ENCODE measurements around the gene CCND3. TPM values are rescaled to one million over a fixed set of nuclear protein-coding genes. Genes with fewer than 3 reads are reported as not detected.

Gene CCND3
- total RNA-seq, 1 donor from 2014 or later, result 122 TPM

DNA sequence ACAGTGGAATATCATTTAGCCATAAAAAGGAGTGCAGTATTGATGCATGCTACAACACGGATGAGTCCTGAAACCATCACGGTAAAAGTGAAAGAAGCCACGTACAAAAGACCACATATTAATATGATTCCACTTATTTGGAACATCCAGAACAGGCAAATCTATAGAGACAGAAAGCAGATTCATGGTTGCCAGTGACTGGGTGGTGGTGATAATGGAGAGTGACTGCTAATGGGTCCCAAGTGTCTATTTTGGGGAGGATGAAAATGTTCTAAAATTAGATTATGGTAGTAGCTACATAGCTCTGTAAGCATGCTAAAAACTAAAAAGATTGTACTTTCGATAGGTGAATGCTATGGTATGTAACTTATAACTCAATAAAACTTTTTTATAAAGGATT lies 18.4 kb upstream of the CCND3 start:
- no peak overlapping the region for H3K27ac ChIP-seq
- H3K36me3 ChIP-seq, result no peaks in the 10 kb centered on the region
- no peaks in the 10 kb centered on the region for H3K4me1 ChIP-seq
- H3K9me3 ChIP-seq, result no peaks in the 10 kb centered on the region
- H3K27me3 ChIP-seq, result no peaks in the 10 kb centered on the region
- no peak overlapping the region for H3K4me3 ChIP-seq
- intact Hi-C loops (cut with DNase I), result no loop called here
- DNase-seq (ENCODE audit: extremely low spot score in 2 of 2), result no peak
- no peak for TF ChIP-seq POLR2A (IDR thresholded peaks at IDR 0.05)
- TF ChIP-seq CTCF (IDR thresholded peaks at IDR 0.05), result no peak

GRCh38 chr6:41958022-41958856 lies 16.6 kb upstream of the CCND3 start:
- no peaks in the 10 kb centered on the region for H3K27me3 ChIP-seq

GRCh38 chr6:41957117-41957516 lies 15.5 kb upstream of the CCND3 start:
- Histone ChIP-seq H3K36me3 (no peaks in the 10 kb centered on the region), H3K9me3 (no peaks in the 10 kb centered on the region), H3K27me3 (no peaks in the 10 kb centered on the region), H3K4me1 (no peaks in the 10 kb centered on the region), H3K4me3 (no peak overlapping the region), H3K27ac (no peak overlapping the region)
- no peak for DNase-seq (ENCODE audit: extremely low spot score in 2 of 2)
- intact Hi-C loops (cut with DNase I), result no loop called here
- TF ChIP-seq POLR2AphosphoS5 (IDR thresholded peaks at IDR 0.05; ENCODE audit: insufficient read depth in 1 of 2, low read depth in 1 of 2), result no peak
- TF ChIP-seq CTCF (IDR thresholded peaks at IDR 0.05), result no peak
- TF ChIP-seq POLR2A (IDR thresholded peaks at IDR 0.05), result no peak

More at GRCh38 chr6:41958022-41958856, 16.6 kb upstream of the CCND3 start:
- TF ChIP-seq CTCF (IDR thresholded peaks at IDR 0.05), result no peak
- no peak for TF ChIP-seq POLR2A (IDR thresholded peaks at IDR 0.05)
- TF ChIP-seq POLR2AphosphoS5 (IDR thresholded peaks at IDR 0.05; ENCODE audit: insufficient read depth in 1 of 2, low read depth in 1 of 2), result no peak
- Histone ChIP-seq H3K9me3 (no peaks in the 10 kb centered on the region), H3K36me3 (no peaks in the 10 kb centered on the region), H3K27ac (no peak overlapping the region), H3K4me3 (no peak overlapping the region), H3K4me1 (no peaks in the 10 kb centered on the region)
- intact Hi-C loops (cut with DNase I), result no loop called here
- DNase-seq (ENCODE audit: extremely low spot score in 2 of 2), result no peak

DNA sequence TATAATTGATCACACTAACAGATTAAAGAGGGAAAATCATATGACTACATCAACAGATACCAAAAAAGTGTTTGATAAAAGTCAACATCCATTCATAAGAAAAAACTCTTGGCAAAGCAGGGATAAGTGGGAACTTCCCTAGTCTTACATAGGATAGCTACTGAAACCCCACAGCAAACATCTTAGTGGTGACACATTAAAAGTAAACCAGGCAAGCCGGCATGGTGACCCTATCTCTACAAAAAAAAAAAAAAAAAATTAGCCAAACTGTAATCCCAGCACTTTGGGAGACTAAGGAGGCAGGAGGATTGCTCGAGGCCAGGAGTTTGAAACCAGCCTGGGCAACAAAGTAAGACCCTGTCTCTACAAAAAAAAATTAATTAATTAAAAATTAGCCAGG lies 13.8 kb upstream of the CCND3 start:
- Histone ChIP-seq H3K36me3 (no peaks in the 10 kb centered on the region), H3K4me3 (no peak overlapping the region), H3K27me3 (no peaks in the 10 kb centered on the region), H3K27ac (no peak overlapping the region), H3K9me3 (no peaks in the 10 kb centered on the region), H3K4me1 (no peaks in the 10 kb centered on the region)
- no peak for TF ChIP-seq POLR2A (IDR thresholded peaks at IDR 0.05)
- TF ChIP-seq CTCF (IDR thresholded peaks at IDR 0.05), result no peak
- TF ChIP-seq POLR2AphosphoS5 (IDR thresholded peaks at IDR 0.05; ENCODE audit: insufficient read depth in 1 of 2, low read depth in 1 of 2), result no peak
- DNase-seq (ENCODE audit: extremely low spot score in 2 of 2), result no peak
- intact Hi-C loops (cut with DNase I), result no loop called here

- no peaks in the 10 kb centered on the region for H3K36me3 ChIP-seq
- H3K27me3 ChIP-seq, result no peaks in the 10 kb centered on the region
- intact Hi-C loops (cut with DNase I), result no loop called here
- no peaks in the 10 kb centered on the region for H3K4me1 ChIP-seq
- DNase-seq (ENCODE audit: extremely low spot score in 2 of 2), result no peak
- H3K4me3 ChIP-seq, result no peak overlapping the region
- no peak overlapping the region for H3K27ac ChIP-seq
- TF ChIP-seq POLR2A (IDR thresholded peaks at IDR 0.05), result no peak
- no peak for TF ChIP-seq CTCF (IDR thresholded peaks at IDR 0.05)
- no peak for TF ChIP-seq POLR2AphosphoS5 (IDR thresholded peaks at IDR 0.05; ENCODE audit: insufficient read depth in 1 of 2, low read depth in 1 of 2)
- H3K9me3 ChIP-seq, result no peaks in the 10 kb centered on the region
These were observed 13.1 kb upstream of the CCND3 start for GRCh38 chr6:41954668-41955067.
